ENCODE data around the gene MS4A4A. TPM values are rescaled to one million over a fixed set of nuclear protein-coding genes. Genes with fewer than 3 reads are reported as not detected.

Gene MS4A4A
- total and polyA plus RNA-seq, 5 experiments from 2014 or later = 0.36 TPM; not detected in 4

GRCh38 chr11:60339356-60339755 is 58.9 kb downstream of the MS4A4A start:
- POLR2A ChIA-PET = no interaction called here
- H3K27ac Mint-ChIP-seq = no peak overlapping the region
- H3K4me3 Mint-ChIP-seq = no peak overlapping the region
- H3K9me3 Mint-ChIP-seq = no peaks in the 10 kb centered on the region
- ATAC-seq = no peak
- DNase-seq = no peak
- H3K36me3 Mint-ChIP-seq = no peaks in the 10 kb centered on the region
- no peaks in the 10 kb centered on the region for H3K4me1 Mint-ChIP-seq
- peaks cover 0 to 19% (median 9%) of the 10 kb centered on the region in 5 donors for H3K27me3 Mint-ChIP-seq

GRCh38 chr11:60343094-60343704 is 62.7 kb downstream of the MS4A4A start:
- DNase-seq (peak in 1 of 10 donors; percentile 10), ATAC-seq (no peak)
- H3K4me3 Mint-ChIP-seq = no peak overlapping the region
- no peaks in the 10 kb centered on the region for H3K9me3 Mint-ChIP-seq
- POLR2A ChIA-PET = no interaction called here
- peaks cover 0 to 14% (median 0%) of the 10 kb centered on the region in 4 donors for H3K4me1 Mint-ChIP-seq
- H3K27me3 Mint-ChIP-seq = peaks cover 1 to 27% (median 13%) of the 10 kb centered on the region in 5 donors
- H3K27ac Mint-ChIP-seq = no peak overlapping the region
- H3K36me3 Mint-ChIP-seq = no peaks in the 10 kb centered on the region

- H3K4me3 Mint-ChIP-seq = no peak overlapping the region
- POLR2A ChIA-PET = no interaction called here
- no peak overlapping the region for H3K27ac Mint-ChIP-seq
- peaks cover 0 to 15% (median 0%) of the 10 kb centered on the region in 4 donors for H3K4me1 Mint-ChIP-seq
- H3K9me3 Mint-ChIP-seq = no peaks in the 10 kb centered on the region
- no peaks in the 10 kb centered on the region for H3K36me3 Mint-ChIP-seq
- no peak for ATAC-seq
- peaks cover 1 to 33% (median 13%) of the 10 kb centered on the region in 5 donors for H3K27me3 Mint-ChIP-seq
- DNase-seq = no peak
Measured at GRCh38 chr11:60344146-60344545, 63.7 kb downstream of the MS4A4A start.

GRCh38 chr11:60345489-60345888 is 65.0 kb downstream of the MS4A4A start:
- no peak overlapping the region for H3K4me3 Mint-ChIP-seq
- H3K9me3 Mint-ChIP-seq = no peaks in the 10 kb centered on the region
- no peak overlapping the region for H3K27ac Mint-ChIP-seq
- H3K27me3 Mint-ChIP-seq = peaks cover 2 to 33% (median 13%) of the 10 kb centered on the region in 5 donors
- peak in 1 of 10 donors; percentile 8 for DNase-seq
- POLR2A ChIA-PET = no interaction called here
- no peaks in the 10 kb centered on the region for H3K36me3 Mint-ChIP-seq
- peaks cover 0 to 15% (median 0%) of the 10 kb centered on the region in 4 donors for H3K4me1 Mint-ChIP-seq
- ATAC-seq = no peak

DNA sequence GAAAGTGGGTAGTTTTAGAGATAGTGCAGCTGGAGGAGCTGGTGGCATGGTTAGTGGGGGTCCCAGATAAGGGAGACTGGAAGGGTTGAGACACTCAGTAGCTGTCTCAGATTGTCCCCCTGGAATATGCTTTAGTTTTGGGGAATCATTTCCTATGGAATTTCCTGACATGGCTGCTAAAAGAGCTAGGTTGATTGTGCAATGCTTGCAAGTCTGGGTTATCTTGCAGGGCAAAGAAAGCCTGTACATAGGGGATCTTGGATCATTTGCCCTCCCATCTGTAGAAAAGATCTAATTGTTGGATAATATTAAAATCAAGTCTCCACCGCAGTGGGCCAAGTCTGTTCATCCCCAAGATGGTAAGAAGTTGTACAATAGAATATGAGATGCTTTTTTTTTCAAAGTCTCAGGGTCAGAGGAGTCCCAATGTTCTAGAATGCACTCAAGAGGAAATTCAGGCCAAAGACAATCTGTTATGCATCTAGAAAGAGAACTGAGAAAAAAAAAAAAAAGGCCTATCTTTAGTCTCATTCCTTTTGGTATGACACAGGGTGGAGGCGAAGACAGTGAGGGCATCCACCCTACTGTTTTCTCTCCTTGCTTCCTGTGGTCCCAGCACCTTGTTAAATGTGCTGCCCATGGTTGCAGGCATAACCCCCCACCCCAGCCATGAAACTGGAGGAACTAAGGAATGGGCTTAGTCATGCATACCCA is 66.8 kb downstream of the MS4A4A start:
- no peaks in the 10 kb centered on the region for H3K9me3 Mint-ChIP-seq
- no peak overlapping the region for H3K4me3 Mint-ChIP-seq
- POLR2A ChIA-PET = no interaction called here
- no peak overlapping the region for H3K27ac Mint-ChIP-seq
- ATAC-seq (no peak), DNase-seq (no peak)
- peaks cover 0 to 15% (median 0%) of the 10 kb centered on the region in 4 donors for H3K4me1 Mint-ChIP-seq
- H3K27me3 Mint-ChIP-seq = peaks cover 2 to 33% (median 10%) of the 10 kb centered on the region in 5 donors
- no peaks in the 10 kb centered on the region for H3K36me3 Mint-ChIP-seq

DNA sequence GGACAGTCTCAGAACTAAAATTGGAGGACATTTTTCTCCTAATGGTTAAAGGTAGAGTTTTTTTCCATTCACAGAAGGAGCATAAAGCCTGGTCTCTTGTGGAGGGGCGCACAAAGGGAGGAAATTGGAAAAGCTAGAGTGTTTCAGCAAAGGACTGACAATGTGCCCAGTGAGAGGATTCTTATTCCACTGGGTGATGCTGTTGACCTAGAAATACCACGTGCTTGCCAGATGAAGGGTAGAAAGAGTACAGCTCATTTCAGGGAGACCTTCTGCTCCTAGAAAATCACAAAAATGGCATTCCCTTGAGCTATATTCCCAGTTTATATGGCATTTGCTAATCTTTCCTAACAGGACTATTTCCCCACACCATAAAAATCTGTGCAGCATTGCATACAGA is 67.7 kb downstream of the MS4A4A start:
- Mint-ChIP-seq H3K27me3 (peaks cover 2 to 38% (median 9%) of the 10 kb centered on the region in 5 donors), H3K9me3 (no peaks in the 10 kb centered on the region), H3K27ac (no peak overlapping the region), H3K4me1 (peaks cover 0 to 15% (median 0%) of the 10 kb centered on the region in 4 donors), H3K36me3 (no peaks in the 10 kb centered on the region), H3K4me3 (no peak overlapping the region)
- DNase-seq = no peak
- ATAC-seq = no peak
- POLR2A ChIA-PET = no interaction called here

- no peak overlapping the region for H3K4me3 Mint-ChIP-seq
- peaks cover 0 to 15% (median 0%) of the 10 kb centered on the region in 4 donors for H3K4me1 Mint-ChIP-seq
- peaks cover 2 to 34% (median 10%) of the 10 kb centered on the region in 5 donors for H3K27me3 Mint-ChIP-seq
- peaks cover 0 to 5% (median 0%) of the 10 kb centered on the region in 9 donors for H3K9me3 Mint-ChIP-seq
- ATAC-seq (no peak), DNase-seq (no peak)
- POLR2A ChIA-PET = no interaction called here
- no peak overlapping the region for H3K27ac Mint-ChIP-seq
- peaks cover 0 to 1% (median 0%) of the 10 kb centered on the region in 3 donors for H3K36me3 Mint-ChIP-seq
Measured at GRCh38 chr11:60349990-60350389, 69.5 kb downstream of the MS4A4A start.

DNA sequence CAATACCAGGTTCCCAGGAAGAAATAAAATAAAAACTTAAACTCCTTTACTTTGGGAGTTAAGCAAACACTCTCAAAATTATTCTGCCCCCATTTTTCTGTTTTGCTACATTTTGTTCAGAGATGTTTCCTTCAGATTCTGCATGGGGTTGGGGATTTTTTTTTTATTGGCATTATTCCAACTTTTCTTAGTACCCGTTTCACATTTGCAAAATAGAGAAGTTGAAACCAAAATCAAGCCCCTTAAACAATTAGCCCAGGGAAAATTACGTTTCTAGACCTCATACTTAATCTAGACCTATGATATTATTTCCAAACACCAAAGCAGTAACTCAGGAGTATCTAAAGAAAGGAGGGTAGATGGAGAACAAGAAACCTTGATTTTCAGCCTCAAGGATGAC is 77.3 kb downstream of the MS4A4A start:
- Mint-ChIP-seq H3K27ac (peak overlapping the region in 1 of 10 donors; percentile 10), H3K9me3 (peaks cover 0 to 5% (median 0%) of the 10 kb centered on the region in 9 donors), H3K27me3 (peaks cover 0 to 27% (median 6%) of the 10 kb centered on the region in 5 donors), H3K36me3 (peaks cover 0 to 1% (median 0%) of the 10 kb centered on the region in 3 donors), H3K4me3 (peak overlapping the region in 1 of 10 donors; percentile 20), H3K4me1 (peaks cover 0 to 22% (median 0%) of the 10 kb centered on the region in 4 donors)
- DNase-seq (no peak), ATAC-seq (no peak)
- POLR2A ChIA-PET = no interaction called here

Other genes with a start within 250 kb of the MS4A4A start
- not detected for gene OOSP2, start 240.3 kb upstream of the MS4A4A start, total RNA-seq
- gene OOSP2, start 240.3 kb upstream of the MS4A4A start, polyA plus RNA-seq = not detected
- gene MS4A3, start 224.0 kb upstream of the MS4A4A start, total RNA-seq = not detected
- not detected for gene MS4A3, start 224.0 kb upstream of the MS4A4A start, polyA plus RNA-seq
- gene MS4A2, start 192.0 kb upstream of the MS4A4A start, total RNA-seq = not detected
- not detected for gene MS4A2, start 192.0 kb upstream of the MS4A4A start, polyA plus RNA-seq
- gene MS4A6A, start 97.6 kb upstream of the MS4A4A start, total RNA-seq = 1 to 10 TPM; 2.5 to 2.6 TPM
- 1 to 10 TPM in 2 of 3 donors, not detected in 1; 1.2 to 1.4 TPM for gene MS4A6A, start 97.6 kb upstream of the MS4A4A start, polyA plus RNA-seq
- not detected for gene MS4A4E, start 37.5 kb upstream of the MS4A4A start, total RNA-seq
- gene MS4A4E, start 37.5 kb upstream of the MS4A4A start, polyA plus RNA-seq = not detected
- not detected for gene MS4A6E, start 46.6 kb downstream of the MS4A4A start, total RNA-seq
- not detected for gene MS4A6E, start 46.6 kb downstream of the MS4A4A start, polyA plus RNA-seq
- gene MS4A7, start 97.9 kb downstream of the MS4A4A start, total RNA-seq = 1 to 10 TPM in 1 of 2 experiments, under 1 TPM in 1; 0.96 to 1.3 TPM
- under 1 TPM in 2 of 3 donors, not detected in 1; 0.12 to 0.14 TPM for gene MS4A7, start 97.9 kb downstream of the MS4A4A start, polyA plus RNA-seq
- gene MS4A14, start 115.8 kb downstream of the MS4A4A start, total RNA-seq = under 1 TPM in 1 of 2 experiments, not detected in 1; 0.16 TPM
- gene MS4A14, start 115.8 kb downstream of the MS4A4A start, polyA plus RNA-seq = not detected
- not detected for gene MS4A5, start 148.9 kb downstream of the MS4A4A start, total RNA-seq
- gene MS4A5, start 148.9 kb downstream of the MS4A4A start, polyA plus RNA-seq = not detected
- 10 to 100 TPM; 45.0 to 45.1 TPM for gene MS4A1, start 175.2 kb downstream of the MS4A4A start, total RNA-seq
- gene MS4A1, start 175.2 kb downstream of the MS4A4A start, polyA plus RNA-seq = 1 to 10 TPM in 2 of 3 donors, under 1 TPM in 1; 0.33 to 7.7 (median 1.1) TPM
- gene MS4A12, start 212.1 kb downstream of the MS4A4A start, total RNA-seq = not detected
- gene MS4A12, start 212.1 kb downstream of the MS4A4A start, polyA plus RNA-seq = not detected
- not detected for gene MS4A13, start 234.7 kb downstream of the MS4A4A start, total RNA-seq
- not detected for gene MS4A13, start 234.7 kb downstream of the MS4A4A start, polyA plus RNA-seq

All from naive thymus-derived CD8-positive, alpha-beta T cell (primary cell).